Measurements from ENCODE around the gene PLCL2. TPM values are rescaled to one million over a fixed set of nuclear protein-coding genes. Genes with fewer than 3 reads are reported as not detected.

Gene PLCL2
- total RNA-seq, 1 experiment from 2014 or later: 3.0 TPM

- intact Hi-C loops (cut with micrococcal nuclease; ENCODE audit: unreplicated experiment) (loop anchor here (10.0 kb wide), 1 partner anchor 279 kb away; the partner anchor contains the start of gene DAZL), in situ Hi-C loops (cut with HindIII; ENCODE audit: low pct_unique_long_range_greater_than_20kb, low sequenced_read_pairs) (no loop called here)
- Histone ChIP-seq H3K4me1 (ENCODE audit: control insufficient read depth, insufficient read depth, low read length) (no peaks in the 10 kb centered on the region), H3K27ac (ENCODE audit: low read length) (no peak overlapping the region), H3K4me3 (ENCODE audit: low read depth in 2 of 2, low read length in 2 of 2) (peak overlapping the region; percentile 56 to 58; a peak in 3 of 4 replicates), H3K36me3 (ENCODE audit: control insufficient read depth, insufficient read depth, low read length) (no peaks in the 10 kb centered on the region), H3K27me3 (ENCODE audit: control insufficient read depth, insufficient read depth, low read length) (no peaks in the 10 kb centered on the region; the same call in 1 of the 2 replicates), H3K9me3 (ENCODE audit: control insufficient read depth, insufficient read depth, low read depth, low read length) (no peaks in the 10 kb centered on the region)
- POLR2A ChIA-PET: no interaction called here
- no TSS peak for BruUV-seq (replicated peaks)
- no peak for DNase-seq (ENCODE audit: low read depth, low spot score)
- peak; percentile 33; the same call in 1 of the 2 replicates for ATAC-seq
- CTCF ChIA-PET: interaction anchor here (0.6 kb wide), 1 partner anchor 16 kb away, joined by 3 read pairs; no protein-coding TSS in a partner anchor
- TF ChIP-seq SIN3A (IDR thresholded peaks at IDR 0.05; ENCODE audit: borderline replicate concordance, insufficient read depth, low read depth, low read length): no peak
- no peak for TF ChIP-seq POLR2AphosphoS5 (IDR thresholded peaks at IDR 0.05; ENCODE audit: low read depth, low read length)
- TF ChIP-seq TCF7L2 (IDR thresholded peaks at IDR 0.05; ENCODE audit: low read depth, low read length): no peak
- no peak for TF ChIP-seq CTCF (IDR thresholded peaks at IDR 0.05)
- no peak for TF ChIP-seq REST (IDR thresholded peaks at IDR 0.05; ENCODE audit: insufficient read depth in 1 of 2, low read depth in 2 of 2, low read length in 1 of 2)
Observed at GRCh38 chr3:16883723-16884083, 1.1 kb upstream of the PLCL2 start.

- no peak for TF ChIP-seq REST (IDR thresholded peaks at IDR 0.05; ENCODE audit: insufficient read depth in 1 of 2, low read depth in 2 of 2, low read length in 1 of 2)
- TF ChIP-seq TCF7L2 (IDR thresholded peaks at IDR 0.05; ENCODE audit: low read depth, low read length): no peak
- no peak for TF ChIP-seq SIN3A (IDR thresholded peaks at IDR 0.05; ENCODE audit: borderline replicate concordance, insufficient read depth, low read depth, low read length)
- TF ChIP-seq POLR2AphosphoS5 (IDR thresholded peaks at IDR 0.05; ENCODE audit: low read depth, low read length): no peak
- peak; percentile 81 for TF ChIP-seq CTCF (IDR thresholded peaks at IDR 0.05)
- no peak overlapping the region for H3K27ac ChIP-seq (ENCODE audit: low read length)
- H3K36me3 ChIP-seq (ENCODE audit: control insufficient read depth, insufficient read depth, low read length): no peaks in the 10 kb centered on the region
- no peaks in the 10 kb centered on the region for H3K4me1 ChIP-seq (ENCODE audit: control insufficient read depth, insufficient read depth, low read length)
- peak overlapping the region; percentile 56 to 58 for H3K4me3 ChIP-seq (ENCODE audit: low read depth in 2 of 2, low read length in 2 of 2)
- ChIA-PET POLR2A (no interaction called here), CTCF (interaction anchor here (0.6 kb wide), 2 partner anchors 15 to 263 kb away, joined by 3 read pairs; no protein-coding TSS in a partner anchor)
- DNase-seq (ENCODE audit: low read depth, low spot score) (no peak), ATAC-seq (peak; percentile 82)
- intact Hi-C loops (cut with micrococcal nuclease; ENCODE audit: unreplicated experiment): loop anchor here (10.0 kb wide), 1 partner anchor 279 kb away; the partner anchor contains the start of gene DAZL
- no peaks in the 10 kb centered on the region; the same call in 1 of the 2 replicates for H3K27me3 ChIP-seq (ENCODE audit: control insufficient read depth, insufficient read depth, low read length)
- BruUV-seq (replicated peaks): no TSS peak
- no peaks in the 10 kb centered on the region for H3K9me3 ChIP-seq (ENCODE audit: control insufficient read depth, insufficient read depth, low read depth, low read length)
- in situ Hi-C loops (cut with HindIII; ENCODE audit: low pct_unique_long_range_greater_than_20kb, low sequenced_read_pairs): no loop called here
Observed at GRCh38 chr3:16884084-16884747, 539 bp upstream of the PLCL2 start.

All from Panc1 (cell line).